ENCODE data around the gene LRRD1.

- TF ChIP-seq CTCF (IDR thresholded peaks at IDR 0.05): no peak
- TF ChIP-seq POLR2A (IDR thresholded peaks at IDR 0.05): no peak
- no peak for TF ChIP-seq POLR2AphosphoS5 (IDR thresholded peaks at IDR 0.05)
Observed at GRCh38 chr7:92137557-92137956, 41.4 kb downstream of the LRRD1 start.

Measured in gastroesophageal sphincter (tissue), 3 donors.